HG02885 (cell line): ENCODE measurements around the gene CXCR6.
"Not testable (repeated sequence)": the region's sequence is repeated elsewhere in the genome, so short reads cannot be mapped to it uniquely, and the experiment has no call there.

Experiments used
- ATAC-seq: cut with Tn5 transposase; IDR thresholded peaks from one replicate; pipeline ENCODE4 v1.9.1; 2021; ENCODE audit warnings: mild to moderate bottlenecking; ENCODE audit not compliant: unreplicated experiment, poor library complexity

Gene CXCR6

DNA sequence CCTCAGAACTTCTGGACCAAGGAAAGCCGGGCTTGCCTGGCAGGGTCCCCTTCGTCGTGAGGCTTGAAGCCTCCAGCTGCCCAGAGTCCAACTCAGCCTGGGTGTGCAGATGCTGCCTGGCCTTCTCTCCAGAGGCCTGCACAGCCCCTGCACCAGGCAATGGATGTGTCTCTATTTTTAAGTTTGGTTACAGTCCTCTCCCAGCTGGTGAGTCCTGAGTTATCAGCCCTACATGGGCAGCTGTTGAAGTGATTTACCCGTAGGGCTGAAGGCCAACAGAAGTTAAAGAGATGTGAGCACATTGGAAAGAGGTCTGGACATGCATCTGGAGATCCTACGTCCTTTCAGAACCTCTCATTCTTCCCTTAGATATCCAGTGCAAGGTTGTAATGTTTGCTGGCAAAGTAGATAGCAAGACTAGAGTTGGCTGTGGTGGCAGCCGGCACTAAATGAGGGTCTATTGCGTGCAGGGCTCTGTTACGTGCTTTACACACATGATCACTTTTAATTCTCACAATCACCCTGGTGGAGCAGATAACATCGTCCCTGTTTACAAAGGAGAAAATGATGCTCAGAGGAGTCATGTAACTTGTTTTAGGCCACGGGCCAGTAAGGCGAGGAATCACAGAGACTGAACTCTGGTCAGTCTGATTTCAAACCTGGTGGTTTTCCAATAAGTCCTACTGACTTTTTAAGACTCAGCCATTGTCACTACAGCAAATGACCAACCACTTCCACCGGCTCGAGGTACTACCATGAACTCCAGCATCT lies 42.5 kb downstream of the CXCR6 start:
- no peak for ATAC-seq

- no peak for ATAC-seq
These were observed 43.2 kb downstream of the CXCR6 start for GRCh38 chr3:45986303-45986982.

GRCh38 chr3:45987368-45988291 lies 44.4 kb downstream of the CXCR6 start:
- no peak for ATAC-seq

DNA sequence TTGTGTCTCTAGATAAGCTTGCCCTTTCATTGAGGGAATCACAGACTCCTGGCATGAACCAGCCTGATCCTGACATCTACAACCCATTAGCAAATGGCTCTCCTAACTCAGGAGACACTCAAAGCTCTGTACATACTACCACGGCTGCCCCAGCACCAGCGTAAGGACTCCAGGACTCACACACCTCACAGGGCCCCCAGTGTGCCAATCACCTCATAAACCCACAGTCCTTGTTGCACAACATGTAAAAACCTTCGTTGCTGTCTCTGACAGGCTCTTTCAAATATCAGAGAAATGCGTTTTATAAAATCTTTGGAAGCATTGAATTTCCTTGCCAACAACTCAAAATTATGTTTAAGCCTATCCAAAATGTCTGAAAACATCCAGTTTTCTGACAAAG lies 45.1 kb downstream of the CXCR6 start:
- no peak for ATAC-seq

- ATAC-seq: no peak
These were observed 45.5 kb downstream of the CXCR6 start for GRCh38 chr3:45988804-45989203.

- no peak for ATAC-seq
These were observed 46.9 kb downstream of the CXCR6 start for GRCh38 chr3:45990181-45990580.

GRCh38 chr3:45991341-45991740 lies 48.1 kb downstream of the CXCR6 start:
- ATAC-seq: no peak

GRCh38 chr3:45992133-45992729 lies 49.0 kb downstream of the CXCR6 start:
- no peak for ATAC-seq

- no peak for ATAC-seq
These were observed 49.6 kb downstream of the CXCR6 start for GRCh38 chr3:45992821-45993221.

- no peak for ATAC-seq
These were observed 50.3 kb downstream of the CXCR6 start for GRCh38 chr3:45993421-45994027.

GRCh38 chr3:45994419-45995235 lies 51.4 kb downstream of the CXCR6 start:
- peak; percentile 13 for ATAC-seq

GRCh38 chr3:45995236-45996192 lies 52.2 kb downstream of the CXCR6 start, which contains the start of gene FYCO1:
Gene FYCO1, minus strand, starts transcription at chr3:45995824. Its CDS starts 10,914 bp downstream, at chr3:45984910.
- ATAC-seq: peak; percentile 93

- not testable (repeated sequence) for ATAC-seq
These were observed 54.2 kb downstream of the CXCR6 start for GRCh38 chr3:45997499-45997898.

- no peak for ATAC-seq
These were observed 54.7 kb downstream of the CXCR6 start for GRCh38 chr3:45997942-45998341.
